ENCODE results near the gene RIMS4. TPM values are rescaled to one million over a fixed set of nuclear protein-coding genes. Genes with fewer than 3 reads are reported as not detected.
"Not testable (repeated sequence)": the region's sequence is repeated elsewhere in the genome, so short reads cannot be mapped to it uniquely, and the experiment has no call there.

Gene RIMS4
- total RNA-seq, 4 donors from 2014 or later, result 0.62 to 1.2 (median 0.64) TPM; not detected in 1

- DNase-seq (ENCODE audit: low spot score in 2 of 2), result no peak
- Histone ChIP-seq H3K4me1 (no peaks in the 10 kb centered on the region), H3K36me3 (no peaks in the 10 kb centered on the region), H3K9me3 (no peaks in the 10 kb centered on the region), H3K27me3 (peaks cover 44% of the 10 kb centered on the region), H3K4me3 (no peak overlapping the region), H3K27ac (no peak overlapping the region)
- 56% methylated on average over 1 of the region's 1 CpG for WGBS
- no peak for TF ChIP-seq POLR2A (IDR thresholded peaks at IDR 0.05)
- no peak for TF ChIP-seq POLR2AphosphoS5 (IDR thresholded peaks at IDR 0.05)
- no peak for TF ChIP-seq EP300 (IDR thresholded peaks at IDR 0.05)
Observed at GRCh38 chr20:44830995-44831394, 20.6 kb upstream of the RIMS4 start.

- TF ChIP-seq, protein P1, sequence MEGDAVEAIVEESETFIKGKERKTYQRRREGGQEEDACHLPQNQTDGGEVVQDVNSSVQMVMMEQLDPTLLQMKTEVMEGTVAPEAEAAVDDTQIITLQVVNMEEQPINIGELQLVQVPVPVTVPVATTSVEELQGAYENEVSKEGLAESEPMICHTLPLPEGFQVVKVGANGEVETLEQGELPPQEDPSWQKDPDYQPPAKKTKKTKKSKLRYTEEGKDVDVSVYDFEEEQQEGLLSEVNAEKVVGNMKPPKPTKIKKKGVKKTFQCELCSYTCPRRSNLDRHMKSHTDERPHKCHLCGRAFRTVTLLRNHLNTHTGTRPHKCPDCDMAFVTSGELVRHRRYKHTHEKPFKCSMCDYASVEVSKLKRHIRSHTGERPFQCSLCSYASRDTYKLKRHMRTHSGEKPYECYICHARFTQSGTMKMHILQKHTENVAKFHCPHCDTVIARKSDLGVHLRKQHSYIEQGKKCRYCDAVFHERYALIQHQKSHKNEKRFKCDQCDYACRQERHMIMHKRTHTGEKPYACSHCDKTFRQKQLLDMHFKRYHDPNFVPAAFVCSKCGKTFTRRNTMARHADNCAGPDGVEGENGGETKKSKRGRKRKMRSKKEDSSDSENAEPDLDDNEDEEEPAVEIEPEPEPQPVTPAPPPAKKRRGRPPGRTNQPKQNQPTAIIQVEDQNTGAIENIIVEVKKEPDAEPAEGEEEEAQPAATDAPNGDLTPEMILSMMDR (IDR thresholded peaks at IDR 0.05), result no peak
- TF ChIP-seq POLR2A (IDR thresholded peaks at IDR 0.05) (no peak), EP300 (IDR thresholded peaks at IDR 0.05) (no peak), POLR2AphosphoS5 (IDR thresholded peaks at IDR 0.05) (no peak)
- no peaks in the 10 kb centered on the region for H3K36me3 ChIP-seq
Observed at GRCh38 chr20:44830523-44830922, 20.2 kb upstream of the RIMS4 start.

GRCh38 chr20:44829688-44830087 lies 19.3 kb upstream of the RIMS4 start:
- no peak overlapping the region for H3K4me3 ChIP-seq
- TF ChIP-seq, protein P1 (IDR thresholded peaks at IDR 0.05), result no peak
- TF ChIP-seq EP300 (IDR thresholded peaks at IDR 0.05) (no peak), POLR2A (IDR thresholded peaks at IDR 0.05) (no peak), POLR2AphosphoS5 (IDR thresholded peaks at IDR 0.05) (no peak)
- H3K9me3 ChIP-seq, result no peaks in the 10 kb centered on the region
- no peaks in the 10 kb centered on the region for H3K36me3 ChIP-seq
- WGBS, result 78% methylated on average over 5 of the region's 5 CpGs
- H3K4me1 ChIP-seq, result no peaks in the 10 kb centered on the region
- H3K27ac ChIP-seq, result no peak overlapping the region
- H3K27me3 ChIP-seq, result peaks cover 35% of the 10 kb centered on the region
- DNase-seq (ENCODE audit: low spot score in 2 of 2), result no peak

More at GRCh38 chr20:44830523-44830922, 20.2 kb upstream of the RIMS4 start:
- Histone ChIP-seq H3K4me1 (no peaks in the 10 kb centered on the region), H3K27ac (no peak overlapping the region), H3K4me3 (no peak overlapping the region), H3K27me3 (peaks cover 40% of the 10 kb centered on the region), H3K9me3 (no peaks in the 10 kb centered on the region)
- no peak for DNase-seq (ENCODE audit: low spot score in 2 of 2)

GRCh38 chr20:44828640-44829039 lies 18.3 kb upstream of the RIMS4 start:
- TF ChIP-seq, protein P1 (IDR thresholded peaks at IDR 0.05), result no peak
- TF ChIP-seq POLR2A (IDR thresholded peaks at IDR 0.05) (no peak), EP300 (IDR thresholded peaks at IDR 0.05) (no peak), POLR2AphosphoS5 (IDR thresholded peaks at IDR 0.05) (no peak)
- H3K27me3 ChIP-seq, result peaks cover 35% of the 10 kb centered on the region
- WGBS, result 34% methylated on average over 2 of the region's 2 CpGs

DNA sequence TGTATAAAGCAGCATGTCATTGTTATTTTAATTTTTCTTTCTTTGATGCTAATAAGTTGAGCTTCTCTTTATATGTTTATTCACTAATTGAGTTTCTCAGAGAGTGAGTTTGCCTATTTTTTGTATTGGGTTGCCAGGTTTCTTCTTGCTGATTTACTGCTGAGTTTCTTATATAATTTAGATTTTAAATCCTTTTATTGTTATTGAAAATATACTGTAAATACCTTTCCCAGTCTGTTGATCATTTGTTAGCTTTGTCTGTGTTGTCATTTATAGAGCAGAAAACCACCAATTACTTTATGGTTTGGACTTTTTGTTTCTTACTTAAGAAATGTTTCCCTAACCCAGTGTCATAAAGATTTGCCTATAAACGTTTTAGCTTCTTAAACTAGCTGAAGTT lies 17.1 kb upstream of the RIMS4 start:
- Histone ChIP-seq H3K9me3 (no peaks in the 10 kb centered on the region), H3K27ac (no peak overlapping the region)

More at GRCh38 chr20:44828640-44829039, 18.3 kb upstream of the RIMS4 start:
- no peak overlapping the region for H3K27ac ChIP-seq
- H3K4me1 ChIP-seq, result no peaks in the 10 kb centered on the region
- DNase-seq (ENCODE audit: low spot score in 2 of 2), result no peak
- no peaks in the 10 kb centered on the region for H3K9me3 ChIP-seq
- H3K4me3 ChIP-seq, result no peak overlapping the region
- no peaks in the 10 kb centered on the region for H3K36me3 ChIP-seq

GRCh38 chr20:44821576-44821975 lies 11.2 kb upstream of the RIMS4 start:
- not testable (repeated sequence) for H3K4me3 ChIP-seq; H3K27me3 ChIP-seq; H3K9me3 ChIP-seq; DNase-seq (ENCODE audit: low spot score in 2 of 2); H3K27ac ChIP-seq; H3K36me3 ChIP-seq; H3K4me1 ChIP-seq
- WGBS, result 86% methylated on average over 6 of the region's 6 CpGs

More for the DNA sequence above, 17.1 kb upstream of the RIMS4 start:
- WGBS, result 16% methylated on average over 1 of the region's 1 CpG
- no peaks in the 10 kb centered on the region for H3K4me1 ChIP-seq
- H3K36me3 ChIP-seq, result no peaks in the 10 kb centered on the region
- TF ChIP-seq POLR2AphosphoS5 (IDR thresholded peaks at IDR 0.05) (no peak), POLR2A (IDR thresholded peaks at IDR 0.05) (no peak), EP300 (IDR thresholded peaks at IDR 0.05) (no peak)
- TF ChIP-seq, protein P1 (IDR thresholded peaks at IDR 0.05), result no peak
- H3K27me3 ChIP-seq, result peaks cover 31% of the 10 kb centered on the region
- DNase-seq (ENCODE audit: low spot score in 2 of 2), result no peak
- no peak overlapping the region for H3K4me3 ChIP-seq
